Upper lobe of left lung (tissue), 6 donors: ENCODE measurements around the gene PPP1R3C. TPM values are rescaled to one million over a fixed set of nuclear protein-coding genes. Genes with fewer than 3 reads are reported as not detected.

Experiments
- ATAC-seq, 2 donors: fragments of 200-7000 bp; cut with Tn5 transposase; one replicate each; pipeline ENCODE4 v1.9.1; 2022; ENCODE audit warnings: mild to moderate bottlenecking in 2 of 2, moderate library complexity in 2 of 2; ENCODE audit not compliant: low FRiP score in 2 of 2
- DNase-seq, 2 donors: peaks; one replicate each; pipeline ENCODE4 v3.0.0-alpha.2; 2019 to 2020
- H3K27ac ChIP-seq, 4 donors: fragments of 200-600 bp; sonication (generic); one replicate each; pipeline ENCODE4 v1.5.1; 2016 to 2019
- H3K27me3 ChIP-seq, 4 donors: fragments of 200-600 bp; sonication (generic); one replicate each; pipeline ENCODE4 v1.5.1; 2017 to 2019
- H3K36me3 ChIP-seq, 4 donors: fragments of 200-600 bp; sonication (generic); one replicate each; pipeline ENCODE4 v1.5.1; 2016 to 2019
- H3K4me1 ChIP-seq, 4 donors: fragments of 200-600 bp; sonication (generic); one replicate each; pipeline ENCODE4 v1.5.1; 2018 to 2019
- H3K4me3 ChIP-seq, 4 donors: fragments of 200-600 bp; sonication (generic); one replicate each; pipeline ENCODE4 v1.5.1; 2017 to 2019; ENCODE audit warnings: mild to moderate bottlenecking in 2 of 4, moderate library complexity in 1 of 4
- H3K9me3 ChIP-seq, 4 donors: fragments of 200-600 bp; sonication (generic); one replicate each; pipeline ENCODE4 v1.5.1; 2018 to 2019
- EP300 ChIP-seq, 4 donors: sonication (generic); formaldehyde crosslinking; IDR thresholded peaks; one replicate each; pipeline ENCODE4 v1.5.1; 2017; ENCODE audit warnings: antibody characterized with exemption in 4 of 4, control low read depth in 2 of 4
- POLR2A ChIP-seq, 4 donors: fragments of 450-650 bp; IDR thresholded peaks; one replicate each; pipeline ENCODE4 v1.5.1; 2016 to 2017; ENCODE audit warnings: antibody characterized with exemption in 4 of 4, mild to moderate bottlenecking in 2 of 4
- POLR2AphosphoS5 ChIP-seq, 2 donors: sonication (generic); formaldehyde crosslinking; IDR thresholded peaks; one replicate each; pipeline ENCODE4 v1.5.1; 2017; ENCODE audit warnings: antibody characterized with exemption in 2 of 2
- WGBS, 2 donors: methylation state at CpG; one replicate each; pipeline ENCODE4 v1.1.5; 2017 to 2018; 5-methylcytosine and 5-hydroxymethylcytosine counted together
- total RNA-seq, 6 donors: library from RNA; depleted of rRNA in 4 of 6; stranded (reverse); fragments of >200 nt in 4 of 6; gene quantifications; one replicate each; pipeline versions ENCODE4 v1.1.0 to v1.2.1, GENCODE V29; 2016 to 2021
- TF ChIP-seq, protein P1 (sequence below), 6 experiments: fragments of 450-650 bp in 4 of 6; fragments of 200-600 bp in 2 of 6; sonication (generic) in 2 of 6; IDR thresholded peaks; one replicate each; pipeline ENCODE4 v1.5.1; 2016 to 2019; ENCODE audit warnings: antibody characterized with exemption in 6 of 6
- donor health status: DM: no; HTN: no; CAD: no; lungs with moderate emphysema.
- donor health status: DM: no; HTN: yes; CAD: no; lungs with severe emphysema.

Gene PPP1R3C
- total RNA-seq, 6 donors from 2014 or later = 1.8 to 13.3 (median 10.2) TPM

DNA sequence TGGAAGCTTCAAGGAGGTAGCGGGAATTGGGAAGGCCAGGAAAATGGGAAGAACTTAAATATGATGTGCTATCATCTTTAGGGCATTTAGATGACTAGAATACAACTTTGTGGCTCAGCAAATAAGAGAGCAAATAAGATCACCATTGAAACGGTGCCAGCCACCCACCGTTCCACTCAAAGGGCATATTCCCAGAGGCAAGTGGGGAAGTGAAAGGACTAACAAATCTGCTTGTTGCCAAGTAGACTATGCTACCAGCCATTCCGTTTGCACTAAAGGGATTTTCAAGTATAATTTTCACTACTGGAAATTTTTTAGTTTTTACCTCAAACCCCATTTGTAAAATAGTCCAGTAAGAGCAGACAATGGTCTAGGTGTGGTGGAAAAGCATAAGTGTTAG, 4.0 kb upstream of the PPP1R3C start:
- Histone ChIP-seq H3K27ac (no peak overlapping the region), H3K4me3 (no peak overlapping the region), H3K9me3 (no peaks in the 10 kb centered on the region), H3K36me3 (no peaks in the 10 kb centered on the region), H3K27me3 (no peaks in the 10 kb centered on the region), H3K4me1 (peaks cover 3 to 19% (median 11%) of the 10 kb centered on the region in 4 donors)
- ATAC-seq (no peak), DNase-seq (no peak)
- WGBS, 2 donors = 69 to 73% methylated on average over 4 of the region's 4 CpGs
- TF ChIP-seq POLR2AphosphoS5 (IDR thresholded peaks at IDR 0.05) (no peak), POLR2A (IDR thresholded peaks at IDR 0.05) (no peak), EP300 (IDR thresholded peaks at IDR 0.05) (no peak)
- TF ChIP-seq, protein P1, sequence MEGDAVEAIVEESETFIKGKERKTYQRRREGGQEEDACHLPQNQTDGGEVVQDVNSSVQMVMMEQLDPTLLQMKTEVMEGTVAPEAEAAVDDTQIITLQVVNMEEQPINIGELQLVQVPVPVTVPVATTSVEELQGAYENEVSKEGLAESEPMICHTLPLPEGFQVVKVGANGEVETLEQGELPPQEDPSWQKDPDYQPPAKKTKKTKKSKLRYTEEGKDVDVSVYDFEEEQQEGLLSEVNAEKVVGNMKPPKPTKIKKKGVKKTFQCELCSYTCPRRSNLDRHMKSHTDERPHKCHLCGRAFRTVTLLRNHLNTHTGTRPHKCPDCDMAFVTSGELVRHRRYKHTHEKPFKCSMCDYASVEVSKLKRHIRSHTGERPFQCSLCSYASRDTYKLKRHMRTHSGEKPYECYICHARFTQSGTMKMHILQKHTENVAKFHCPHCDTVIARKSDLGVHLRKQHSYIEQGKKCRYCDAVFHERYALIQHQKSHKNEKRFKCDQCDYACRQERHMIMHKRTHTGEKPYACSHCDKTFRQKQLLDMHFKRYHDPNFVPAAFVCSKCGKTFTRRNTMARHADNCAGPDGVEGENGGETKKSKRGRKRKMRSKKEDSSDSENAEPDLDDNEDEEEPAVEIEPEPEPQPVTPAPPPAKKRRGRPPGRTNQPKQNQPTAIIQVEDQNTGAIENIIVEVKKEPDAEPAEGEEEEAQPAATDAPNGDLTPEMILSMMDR (IDR thresholded peaks at IDR 0.05) = no peak

DNA sequence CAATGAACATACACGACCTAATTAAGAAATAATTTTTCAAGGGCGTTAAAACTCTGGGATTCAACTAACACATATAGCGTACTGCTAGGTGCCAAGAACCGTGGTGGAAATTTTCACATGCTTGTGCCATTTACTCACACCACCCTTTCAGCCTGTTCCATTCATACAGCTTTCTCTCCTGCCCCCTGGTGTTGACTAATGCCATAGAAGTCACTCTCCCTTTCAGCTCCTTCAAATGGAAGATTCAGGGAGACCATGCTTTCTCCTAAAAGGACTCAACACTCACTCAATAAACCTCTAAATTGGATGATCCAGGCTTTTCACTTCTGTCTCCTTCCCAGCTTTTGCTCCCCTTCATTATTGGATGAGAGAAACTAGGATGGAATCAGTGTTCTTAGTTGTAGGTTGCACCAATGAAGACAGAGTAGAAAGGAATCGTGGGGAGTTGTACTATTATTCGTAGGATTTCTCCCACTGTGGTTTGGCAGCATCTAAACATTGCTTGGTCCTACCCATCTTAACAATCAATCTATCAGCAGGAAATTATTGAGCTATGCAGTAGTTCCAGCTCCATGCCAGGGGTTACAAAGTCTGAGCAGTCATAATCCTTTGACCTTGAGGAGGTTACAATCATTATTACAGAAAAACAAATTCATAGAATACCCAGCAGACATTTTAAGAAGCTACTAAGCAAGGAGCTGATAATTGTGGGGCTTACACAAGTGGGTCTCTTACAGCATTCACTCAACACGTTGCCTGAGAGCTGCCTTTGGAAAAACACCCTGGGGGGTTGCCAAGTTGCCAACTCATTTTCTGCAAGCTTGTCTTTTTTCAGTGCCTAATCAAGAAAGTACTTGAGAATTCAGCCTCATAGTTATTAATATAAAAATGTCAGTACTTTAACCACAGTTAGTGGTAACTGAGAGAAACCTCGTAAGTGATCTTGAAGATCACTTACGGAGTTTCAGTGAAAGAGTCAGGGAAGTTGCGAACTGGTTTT, 2.8 kb upstream of the PPP1R3C start:
- DNase-seq (peak in 1 of 2 donors; percentile 58), ATAC-seq (peak; percentile 65 to 70)

GRCh38 chr10:91634898-91635297, 2.0 kb upstream of the PPP1R3C start:
- Histone ChIP-seq H3K9me3 (no peaks in the 10 kb centered on the region), H3K4me1 (peaks cover 3 to 20% (median 11%) of the 10 kb centered on the region in 4 donors), H3K27me3 (no peaks in the 10 kb centered on the region), H3K27ac (no peak overlapping the region), H3K4me3 (no peak overlapping the region), H3K36me3 (no peaks in the 10 kb centered on the region)
- TF ChIP-seq, protein P1 (IDR thresholded peaks at IDR 0.05) = no peak
- TF ChIP-seq POLR2A (IDR thresholded peaks at IDR 0.05) = no peak
- no peak for TF ChIP-seq EP300 (IDR thresholded peaks at IDR 0.05)
- TF ChIP-seq POLR2AphosphoS5 (IDR thresholded peaks at IDR 0.05) = no peak
- DNase-seq = no peak
- ATAC-seq = no peak
- WGBS, 2 donors = 92 to 96% methylated on average over 3 of the region's 3 CpGs

More for the DNA sequence above, 2.8 kb upstream of the PPP1R3C start:
- Histone ChIP-seq H3K27ac (peak overlapping the region in 1 of 4 donors; percentile 17), H3K36me3 (no peaks in the 10 kb centered on the region), H3K27me3 (no peaks in the 10 kb centered on the region), H3K9me3 (no peaks in the 10 kb centered on the region), H3K4me1 (peaks cover 3 to 20% (median 11%) of the 10 kb centered on the region in 4 donors), H3K4me3 (no peak overlapping the region)
- TF ChIP-seq, protein P1 (IDR thresholded peaks at IDR 0.05) = peak; percentile 64 to 78 (median 76)
- TF ChIP-seq EP300 (IDR thresholded peaks at IDR 0.05) = no peak
- WGBS, 2 donors = 47 to 50% methylated on average over 10 of the region's 10 CpGs

DNA sequence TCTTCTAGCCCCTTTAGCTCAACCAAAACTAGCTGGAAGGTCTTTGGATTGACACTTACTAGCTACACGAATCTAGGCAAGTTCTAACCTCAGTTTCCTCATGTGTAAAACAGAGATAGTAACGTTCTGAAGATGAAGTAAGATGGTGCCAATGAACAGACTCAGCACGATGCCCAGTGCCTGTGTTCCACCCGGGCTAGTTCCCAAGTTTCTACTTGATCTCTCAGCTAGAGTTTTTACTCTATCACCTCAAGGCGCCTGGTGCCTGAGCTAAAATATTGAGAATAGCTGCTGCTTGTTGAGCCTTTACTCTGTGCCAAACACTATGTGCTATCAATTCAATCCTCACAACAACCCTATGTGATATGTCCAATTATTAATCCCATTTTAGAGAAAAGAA, 1.4 kb upstream of the PPP1R3C start:
- H3K4me3 ChIP-seq = no peak overlapping the region
- no peaks in the 10 kb centered on the region for H3K27me3 ChIP-seq
- 63 to 87% methylated on average over 5 of the region's 5 CpGs for WGBS, 2 donors
- TF ChIP-seq EP300 (IDR thresholded peaks at IDR 0.05) (no peak), POLR2A (IDR thresholded peaks at IDR 0.05) (no peak), POLR2AphosphoS5 (IDR thresholded peaks at IDR 0.05) (no peak)
- TF ChIP-seq, protein P1 (IDR thresholded peaks at IDR 0.05) = no peak
- no peak overlapping the region for H3K27ac ChIP-seq
- no peaks in the 10 kb centered on the region for H3K36me3 ChIP-seq
- peaks cover 3 to 20% (median 11%) of the 10 kb centered on the region in 4 donors for H3K4me1 ChIP-seq
- H3K9me3 ChIP-seq = no peaks in the 10 kb centered on the region
- ATAC-seq (no peak), DNase-seq (no peak)
